Osteocyte (in vitro differentiated cells): ENCODE measurements around the gene LINGO3. TPM values are rescaled to one million over a fixed set of nuclear protein-coding genes. Genes with fewer than 3 reads are reported as not detected.

Source experiments
- DNase-seq: peaks from one replicate; pipeline ENCODE4 v3.0.0; 2021; ENCODE audit warnings: mixed read lengths; ENCODE audit not compliant: unreplicated experiment; ENCODE audit errors: extremely low spot score
- H3K27ac Mint-ChIP-seq: one replicate; pipeline ENCODE4 v1.8.0; 2021; ENCODE audit warnings: mild to moderate bottlenecking, mixed read lengths; ENCODE audit not compliant: unreplicated experiment
- H3K27me3 Mint-ChIP-seq: one replicate; pipeline ENCODE4 v1.8.0; 2021; ENCODE audit warnings: mixed read lengths; ENCODE audit not compliant: unreplicated experiment
- H3K36me3 Mint-ChIP-seq: one replicate; pipeline ENCODE4 v1.8.0; 2021; ENCODE audit warnings: mixed read lengths; ENCODE audit not compliant: unreplicated experiment
- H3K4me1 Mint-ChIP-seq: one replicate; pipeline ENCODE4 v1.8.0; 2021; ENCODE audit warnings: mixed read lengths; ENCODE audit not compliant: unreplicated experiment
- H3K4me3 Mint-ChIP-seq: one replicate; pipeline ENCODE4 v1.8.0; 2021; ENCODE audit warnings: mild to moderate bottlenecking, moderate library complexity, mixed read lengths; ENCODE audit not compliant: unreplicated experiment
- H3K9me3 Mint-ChIP-seq: one replicate; pipeline ENCODE4 v1.8.0; 2021; ENCODE audit warnings: mixed read lengths; ENCODE audit not compliant: unreplicated experiment
- CTCF ChIP-seq: fragments of 200-600 bp; sonication (generic); IDR thresholded peaks from 2 replicates; pipeline ENCODE4 v1.5.0; 2021; ENCODE audit warnings: antibody characterized with exemption, mild to moderate bottlenecking, moderate library complexity
- long read RNA-seq: library from polyadenylated mRNA; unstranded; transcript quantifications from one replicate; pipeline ENCODE4 v2.0.0, GENCODE V29; 2021
- total RNA-seq: library from RNA; stranded (reverse); gene quantifications from 2 replicates; pipeline ENCODE4 v1.2.1, GENCODE V29; 2021

LINGO3 gene
- total RNA-seq: 0.37 and 0.54 TPM in 2 replicates
- long read RNA-seq: 0 reads

GRCh38 chr19:2308114-2308556, at the start of gene LINGO3:
Gene LINGO3, minus strand, starts transcription at chr19:2308154. Its CDS starts 16,378 bp downstream, at chr19:2291776.
- Mint-ChIP-seq H3K4me1 (peaks cover 19% of the 10 kb centered on the region), H3K36me3 (no peaks in the 10 kb centered on the region), H3K27me3 (peaks cover 7% of the 10 kb centered on the region), H3K27ac (peak within 1 kb of the TSS; percentile 34), H3K4me3 (peak within 1 kb of the TSS; percentile 66), H3K9me3 (no peaks in the 10 kb centered on the region)
- no peak for DNase-seq
- no peak for TF ChIP-seq CTCF

- TF ChIP-seq CTCF: no peak
- DNase-seq: no peak
- no peaks in the 10 kb centered on the region for H3K4me1 Mint-ChIP-seq
- no peaks in the 10 kb centered on the region for H3K9me3 Mint-ChIP-seq
- H3K4me3 Mint-ChIP-seq: no peak overlapping the region
- no peaks in the 10 kb centered on the region for H3K36me3 Mint-ChIP-seq
- no peak overlapping the region for H3K27ac Mint-ChIP-seq
- peaks cover 3% of the 10 kb centered on the region for H3K27me3 Mint-ChIP-seq
These were observed 48.2 kb upstream of the LINGO3 start for GRCh38 chr19:2356036-2356646.

- H3K9me3 Mint-ChIP-seq: no peaks in the 10 kb centered on the region
- no peaks in the 10 kb centered on the region for H3K36me3 Mint-ChIP-seq
- DNase-seq: no peak
- no peak overlapping the region for H3K4me3 Mint-ChIP-seq
- no peaks in the 10 kb centered on the region for H3K4me1 Mint-ChIP-seq
- peaks cover under 1% of the 10 kb centered on the region for H3K27me3 Mint-ChIP-seq
- no peak overlapping the region for H3K27ac Mint-ChIP-seq
- TF ChIP-seq CTCF: no peak
These were observed 47.4 kb upstream of the LINGO3 start for GRCh38 chr19:2355168-2356035.

- no peak overlapping the region for H3K4me3 Mint-ChIP-seq
- no peaks in the 10 kb centered on the region for H3K9me3 Mint-ChIP-seq
- no peaks in the 10 kb centered on the region for H3K27me3 Mint-ChIP-seq
- no peak for TF ChIP-seq CTCF
- H3K27ac Mint-ChIP-seq: no peak overlapping the region
- H3K4me1 Mint-ChIP-seq: no peaks in the 10 kb centered on the region
- H3K36me3 Mint-ChIP-seq: no peaks in the 10 kb centered on the region
- DNase-seq: no peak
These were observed 46.7 kb upstream of the LINGO3 start for GRCh38 chr19:2354670-2355069.
